AG10803 (cell line): ENCODE results near the gene SIRT3.
A peak's percentile ranks its signal among the peaks of the same experiment; 100 is the strongest.
"Not testable (repeated sequence)": the region's sequence is repeated elsewhere in the genome, so short reads cannot be mapped to it uniquely, and the experiment has no call there.

Source experiments
- DNase-seq: peaks from one replicate; pipeline ENCODE4 v3.0.0; 2010; ENCODE audit warnings: low read depth
- H3K4me3 ChIP-seq: 2 replicates; pipeline ENCODE4 v1.5.1; 2011; ENCODE audit warnings: mild to moderate bottlenecking, low read length, control low read depth
- TF ChIP-seq, protein P1 (sequence below): conservative IDR thresholded peaks from 2 replicates; pipeline ENCODE4 v1.5.1; 2011; ENCODE audit warnings: mild to moderate bottlenecking, low read length, control low read depth, inconsistent platforms

Gene SIRT3

DNA sequence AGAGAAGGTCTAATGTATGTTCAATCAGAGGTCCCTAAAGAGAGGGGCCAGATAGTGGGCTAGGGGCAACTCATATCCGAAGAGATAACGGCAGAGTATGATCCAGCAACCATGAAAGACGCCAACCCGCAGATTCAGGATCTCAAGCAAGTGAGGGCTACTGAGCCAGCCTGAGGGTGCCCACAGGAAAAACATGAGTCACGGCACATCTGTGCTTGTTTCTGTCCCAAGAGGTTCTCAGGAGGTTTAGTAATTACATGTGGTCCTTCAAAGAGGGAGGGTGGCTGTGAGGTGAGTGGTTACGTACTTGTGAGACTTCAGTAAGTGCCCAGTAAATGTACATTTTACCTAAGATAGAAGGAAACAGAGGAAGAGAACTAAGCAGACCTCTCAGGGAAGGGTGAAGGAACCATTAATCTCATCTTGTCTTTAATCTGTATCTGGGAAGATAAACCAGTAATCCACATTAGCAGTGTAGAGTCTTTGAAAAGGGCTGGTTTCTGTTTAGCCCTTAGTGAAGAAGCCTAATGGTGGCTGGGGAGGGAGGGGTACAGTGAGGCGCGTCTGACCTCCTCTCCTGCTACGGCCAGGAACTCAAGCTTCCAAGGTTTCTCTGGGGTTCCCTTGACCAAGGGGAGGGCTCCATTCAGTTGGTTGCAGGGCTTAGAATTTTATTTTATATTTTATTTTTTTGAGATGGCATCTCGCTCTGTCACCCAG is 10.2 kb downstream of the SIRT3 start:
- peak; percentile 39 for DNase-seq
- TF ChIP-seq, protein P1, sequence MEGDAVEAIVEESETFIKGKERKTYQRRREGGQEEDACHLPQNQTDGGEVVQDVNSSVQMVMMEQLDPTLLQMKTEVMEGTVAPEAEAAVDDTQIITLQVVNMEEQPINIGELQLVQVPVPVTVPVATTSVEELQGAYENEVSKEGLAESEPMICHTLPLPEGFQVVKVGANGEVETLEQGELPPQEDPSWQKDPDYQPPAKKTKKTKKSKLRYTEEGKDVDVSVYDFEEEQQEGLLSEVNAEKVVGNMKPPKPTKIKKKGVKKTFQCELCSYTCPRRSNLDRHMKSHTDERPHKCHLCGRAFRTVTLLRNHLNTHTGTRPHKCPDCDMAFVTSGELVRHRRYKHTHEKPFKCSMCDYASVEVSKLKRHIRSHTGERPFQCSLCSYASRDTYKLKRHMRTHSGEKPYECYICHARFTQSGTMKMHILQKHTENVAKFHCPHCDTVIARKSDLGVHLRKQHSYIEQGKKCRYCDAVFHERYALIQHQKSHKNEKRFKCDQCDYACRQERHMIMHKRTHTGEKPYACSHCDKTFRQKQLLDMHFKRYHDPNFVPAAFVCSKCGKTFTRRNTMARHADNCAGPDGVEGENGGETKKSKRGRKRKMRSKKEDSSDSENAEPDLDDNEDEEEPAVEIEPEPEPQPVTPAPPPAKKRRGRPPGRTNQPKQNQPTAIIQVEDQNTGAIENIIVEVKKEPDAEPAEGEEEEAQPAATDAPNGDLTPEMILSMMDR = no peak
- no peak overlapping the region for H3K4me3 ChIP-seq

DNA sequence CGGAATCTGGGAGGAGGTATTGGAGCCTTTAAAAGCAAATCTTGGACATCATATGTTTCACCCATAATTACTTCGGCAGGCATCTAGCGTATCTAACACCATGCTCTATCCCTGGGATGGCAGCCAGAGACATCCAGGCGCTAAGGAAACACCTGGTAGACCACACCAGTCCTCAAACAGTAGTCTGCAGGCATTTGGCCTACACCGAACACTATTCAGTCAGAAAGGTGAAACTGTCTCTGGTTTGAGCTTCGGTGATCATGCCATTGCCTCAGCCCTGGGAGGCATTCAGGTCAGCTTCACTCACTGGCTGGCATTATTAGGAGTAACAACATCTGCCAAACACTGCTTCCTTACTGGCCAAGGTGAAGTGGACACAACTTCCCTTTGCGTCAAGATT is 11.7 kb downstream of the SIRT3 start:
- TF ChIP-seq, protein P1 = no peak
- H3K4me3 ChIP-seq = no peak overlapping the region
- DNase-seq = no peak

DNA sequence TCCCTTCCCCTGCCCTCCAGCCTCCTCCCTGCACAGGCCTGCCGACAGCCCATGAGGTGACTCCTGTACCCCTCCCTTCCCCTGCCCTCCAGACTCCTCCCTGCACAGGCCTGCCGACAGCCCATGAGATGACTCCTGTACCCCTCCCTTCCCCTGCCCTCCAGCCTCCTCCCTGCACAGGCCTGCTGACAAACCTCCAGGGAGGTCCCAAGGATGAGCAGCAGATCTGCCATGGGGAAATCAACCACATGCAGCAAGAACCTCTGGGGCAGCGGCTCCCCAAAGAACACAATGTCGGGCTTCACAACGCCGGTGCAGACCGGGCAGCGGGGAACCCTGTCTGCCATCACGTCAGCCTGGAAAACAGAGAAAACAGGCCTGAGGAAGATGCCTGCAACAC is 12.3 kb downstream of the SIRT3 start:
- DNase-seq = no peak
- no peak overlapping the region for H3K4me3 ChIP-seq
- TF ChIP-seq, protein P1 = no peak

DNA sequence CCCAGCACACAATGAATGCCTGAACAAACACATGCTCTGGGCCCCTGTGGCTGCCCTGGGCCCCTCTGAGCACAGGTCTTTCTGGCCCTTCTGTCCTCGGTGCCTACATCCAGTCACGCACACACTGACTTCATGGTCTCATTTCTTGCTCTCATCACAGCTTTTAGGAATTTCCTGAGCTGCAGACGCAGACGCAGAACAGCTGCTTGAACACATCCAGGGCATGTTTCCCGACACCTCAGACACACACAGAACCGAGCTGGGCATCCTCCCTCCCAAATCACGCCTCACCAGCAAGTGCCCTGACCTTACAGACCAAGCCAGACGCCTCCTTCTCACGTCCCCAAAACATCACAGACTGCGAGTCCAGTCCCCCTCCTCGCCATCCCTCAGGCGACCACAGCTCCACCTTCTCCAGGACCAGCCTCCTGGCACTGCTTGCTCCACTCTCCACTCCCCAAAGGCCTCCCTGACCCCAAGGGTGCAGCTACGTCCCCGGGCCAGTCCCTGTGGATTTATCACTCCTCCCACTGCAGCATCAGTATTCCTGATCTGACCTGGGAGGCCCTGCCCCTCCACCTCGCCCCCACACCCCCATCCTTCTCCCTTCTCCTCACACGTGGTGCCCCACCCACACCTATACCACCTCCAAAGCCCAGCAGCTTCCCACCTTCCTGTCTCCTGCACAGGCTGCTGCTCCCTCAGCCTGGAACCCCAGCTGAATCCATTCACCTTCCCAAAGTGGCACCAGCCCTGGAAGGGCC is 12.9 kb downstream of the SIRT3 start:
- DNase-seq = no peak
- TF ChIP-seq, protein P1 = no peak
- no peak overlapping the region for H3K4me3 ChIP-seq

DNA sequence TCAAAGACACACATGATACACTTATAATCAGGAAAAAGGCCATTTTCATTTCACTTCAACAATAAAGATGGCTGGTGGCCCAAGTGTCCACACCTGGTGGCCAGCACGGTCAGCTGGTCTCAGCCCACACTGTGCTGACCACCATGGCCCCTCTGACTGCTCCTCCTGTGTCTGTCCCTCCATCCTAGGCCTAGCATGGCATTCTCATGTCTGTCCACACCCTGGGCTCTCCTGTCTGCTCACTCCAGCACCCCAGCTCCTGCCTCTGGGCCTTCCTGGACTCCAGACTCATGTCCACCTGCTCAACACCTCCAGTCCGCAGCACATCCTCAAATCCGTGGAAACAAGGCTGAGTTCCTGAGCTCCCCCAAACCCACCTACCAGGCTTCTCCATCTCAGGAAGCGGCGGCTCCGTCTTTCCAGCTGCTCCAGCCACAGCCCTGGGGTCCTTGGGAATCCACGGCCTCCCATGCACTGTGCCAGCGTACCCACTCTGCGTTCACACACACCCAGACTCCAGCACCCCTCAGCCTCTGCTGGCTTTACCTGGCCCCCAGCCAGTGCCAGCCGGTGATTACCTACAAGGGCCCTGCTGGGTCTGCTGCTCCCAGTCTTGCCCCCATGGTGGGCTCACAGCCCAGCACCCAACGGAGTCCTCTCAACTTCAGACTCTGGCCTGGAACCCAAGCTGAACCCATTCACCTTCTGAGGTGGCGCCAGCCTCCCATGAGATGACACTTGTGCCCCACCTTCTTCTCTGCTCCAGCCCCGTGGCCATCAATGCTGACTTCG is 13.9 kb downstream of the SIRT3 start:
- TF ChIP-seq, protein P1 = no peak
- H3K4me3 ChIP-seq = no peak overlapping the region
- DNase-seq = no peak

DNA sequence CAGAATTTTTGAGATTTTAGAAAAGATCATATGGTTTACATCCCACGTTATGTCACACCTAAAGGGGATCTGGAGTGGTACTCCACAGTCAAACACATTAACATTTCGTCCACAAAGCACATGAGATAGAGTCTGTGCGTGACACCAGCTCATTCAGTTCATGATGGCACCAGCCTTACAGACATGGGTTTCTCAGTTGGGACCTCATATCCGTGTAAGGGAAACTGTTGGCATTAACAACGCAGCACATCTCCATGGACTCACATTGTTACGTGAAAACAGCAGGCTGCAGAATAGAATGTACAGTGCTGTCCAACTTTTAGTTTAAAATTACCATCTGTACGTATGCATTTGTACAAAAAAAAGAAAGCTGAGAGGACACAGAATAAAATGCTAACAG is 14.6 kb downstream of the SIRT3 start:
- TF ChIP-seq, protein P1 = no peak
- no peak for DNase-seq
- no peak overlapping the region for H3K4me3 ChIP-seq

DNA sequence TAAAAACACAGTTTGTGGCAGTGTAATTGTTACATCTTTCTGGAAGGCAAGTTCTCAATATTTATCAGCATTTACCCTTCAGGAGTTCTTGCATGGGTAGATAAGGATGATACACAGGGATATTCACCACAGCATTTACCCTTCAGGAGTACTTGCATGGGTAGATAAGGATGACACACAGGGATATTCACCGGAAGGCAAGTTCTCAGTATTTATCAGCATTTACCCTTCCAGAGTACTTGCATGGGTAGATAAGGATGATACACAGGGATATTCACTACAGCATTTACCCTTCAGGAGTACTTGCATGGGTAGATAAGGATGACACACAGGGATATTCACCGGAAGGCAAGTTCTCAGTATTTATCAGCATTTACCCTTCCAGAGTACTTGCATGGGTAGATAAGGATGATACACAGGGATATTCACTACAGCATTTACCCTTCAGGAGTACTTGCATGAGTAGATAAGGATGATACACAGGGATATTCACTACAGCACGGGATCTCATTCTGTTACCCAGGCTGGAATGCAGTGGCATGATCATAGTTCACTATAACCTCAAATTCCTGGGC is 15.4 kb downstream of the SIRT3 start:
- not testable (repeated sequence) for DNase-seq, H3K4me3 ChIP-seq
